Dedifferentiated amniotic fluid mesenchymal stem cell (primary cell): ENCODE measurements around the gene TADA3.
A peak's percentile ranks its signal among the peaks of the same experiment; 100 is the strongest.

Source experiments
- DNase-seq: peaks from one replicate; pipeline ENCODE4 v3.0.0-alpha.2; 2016; ENCODE audit errors: extremely low spot score

Gene TADA3

DNA sequence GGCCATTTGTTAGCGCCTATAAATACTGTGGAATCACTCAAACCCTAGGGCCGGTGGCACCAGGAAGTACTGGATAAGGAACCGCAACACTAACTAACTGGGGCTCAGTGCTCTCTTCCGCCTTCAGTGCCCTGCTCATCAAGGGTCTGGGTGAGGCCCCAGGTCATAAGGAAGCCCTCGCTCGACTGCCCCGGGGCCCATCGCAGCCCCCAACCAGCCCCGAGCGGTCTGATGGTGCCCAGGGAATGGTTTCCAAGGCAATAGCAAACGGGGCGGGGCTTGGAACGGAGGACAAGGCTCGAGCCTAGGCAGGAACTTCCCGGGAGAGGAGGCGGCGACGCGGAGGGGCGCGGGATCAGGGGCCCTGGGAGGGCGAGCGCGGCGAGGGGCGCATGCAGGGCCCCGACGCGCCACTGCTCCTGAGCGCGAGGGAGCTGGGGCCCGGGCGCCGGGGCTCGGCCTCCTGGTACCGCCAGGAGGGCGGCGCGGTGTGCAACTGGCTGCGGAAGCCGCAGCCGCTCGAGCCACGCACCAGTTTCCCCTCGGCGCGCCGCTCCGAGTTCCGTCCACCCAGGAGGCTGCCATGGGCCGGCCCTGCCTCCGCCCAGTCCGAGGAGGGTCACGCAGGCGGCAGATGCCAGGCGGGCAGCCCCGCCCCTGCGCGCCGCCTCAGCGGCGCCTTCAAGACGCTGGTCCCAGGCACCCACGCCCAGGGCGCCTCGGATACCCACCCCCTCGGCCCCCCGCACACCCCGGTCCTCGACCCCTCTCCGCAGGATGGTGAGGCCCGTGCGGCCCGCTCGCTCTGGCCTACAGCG is 17.6 kb upstream of the TADA3 start, which contains the start of gene TTLL3:
Gene TTLL3, plus strand, starts transcription at position 648 of the 818 bp plus-strand sequence. CDS start 400 bp downstream, outside the sequence.
- peak; percentile 41 for DNase-seq

DNA sequence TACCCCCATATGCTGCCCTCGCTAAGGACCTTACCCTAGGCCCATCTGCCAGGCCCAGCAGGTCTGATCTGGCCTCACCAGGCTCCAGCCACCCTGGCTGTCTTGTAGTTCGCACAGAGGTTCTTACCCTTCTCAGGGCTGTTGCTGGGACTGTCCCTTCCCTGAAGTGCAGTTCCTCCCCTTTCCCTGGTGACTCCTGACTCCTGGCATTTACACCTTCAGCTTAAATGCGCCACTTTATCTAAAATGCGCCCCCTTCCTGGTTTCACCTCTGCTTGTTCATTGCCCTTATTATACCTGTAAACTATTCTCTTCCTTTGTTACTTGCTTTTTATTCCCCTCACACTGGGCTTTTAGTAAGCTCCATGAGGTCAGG is 17.0 kb upstream of the TADA3 start:
- no peak for DNase-seq

DNA sequence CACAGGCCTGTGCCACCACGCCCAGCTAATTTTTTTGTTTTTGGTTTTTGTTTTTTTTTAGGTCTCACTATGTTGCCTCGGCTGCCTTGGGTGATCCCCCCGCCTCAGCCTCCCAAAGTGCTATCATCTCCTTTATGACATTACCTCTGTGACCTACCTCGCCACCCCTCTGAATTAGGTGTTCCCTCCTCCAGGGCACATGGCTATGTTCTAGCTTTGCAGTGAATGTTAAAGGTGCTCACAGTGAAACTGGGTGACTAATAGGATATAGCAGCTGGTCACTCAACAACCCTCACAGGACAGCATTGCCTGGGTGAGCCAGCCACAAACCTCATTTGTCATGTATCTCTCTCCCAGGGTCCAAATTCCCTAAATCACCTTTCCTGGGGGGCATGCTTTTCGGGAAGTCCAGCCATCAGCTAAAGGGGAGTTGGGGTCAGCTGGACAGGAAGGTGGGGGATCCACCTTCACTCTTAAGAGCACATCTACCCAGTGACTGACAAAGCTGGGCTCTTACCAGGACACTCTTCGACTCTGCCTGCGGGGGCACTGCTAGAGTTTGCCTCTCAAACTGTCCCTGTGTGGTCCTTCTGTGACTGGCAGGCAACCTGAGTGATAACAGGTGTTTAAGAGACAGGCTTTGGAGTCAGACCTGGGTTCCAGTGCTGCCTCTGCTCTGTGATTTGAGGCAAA is 16.2 kb upstream of the TADA3 start:
- no peak for DNase-seq

DNA sequence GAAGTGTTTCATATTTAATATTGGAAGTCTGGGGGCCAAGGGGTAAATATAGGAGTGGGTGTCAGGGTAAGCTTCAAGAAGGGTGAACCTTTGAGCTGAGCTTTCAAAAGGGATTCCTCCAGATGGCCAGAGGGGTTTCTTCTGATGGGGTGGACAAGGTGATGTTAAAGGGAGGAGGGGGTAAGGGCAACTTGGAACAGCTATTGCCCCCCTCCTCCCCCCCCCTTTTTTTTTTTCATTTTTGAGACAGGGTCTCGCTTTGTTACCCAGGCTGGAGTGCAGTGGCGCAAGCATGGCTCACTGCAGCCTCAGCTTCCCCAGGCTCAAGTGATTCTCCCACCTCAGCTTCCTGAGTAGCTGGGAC is 15.7 kb upstream of the TADA3 start:
- DNase-seq = no peak

DNA sequence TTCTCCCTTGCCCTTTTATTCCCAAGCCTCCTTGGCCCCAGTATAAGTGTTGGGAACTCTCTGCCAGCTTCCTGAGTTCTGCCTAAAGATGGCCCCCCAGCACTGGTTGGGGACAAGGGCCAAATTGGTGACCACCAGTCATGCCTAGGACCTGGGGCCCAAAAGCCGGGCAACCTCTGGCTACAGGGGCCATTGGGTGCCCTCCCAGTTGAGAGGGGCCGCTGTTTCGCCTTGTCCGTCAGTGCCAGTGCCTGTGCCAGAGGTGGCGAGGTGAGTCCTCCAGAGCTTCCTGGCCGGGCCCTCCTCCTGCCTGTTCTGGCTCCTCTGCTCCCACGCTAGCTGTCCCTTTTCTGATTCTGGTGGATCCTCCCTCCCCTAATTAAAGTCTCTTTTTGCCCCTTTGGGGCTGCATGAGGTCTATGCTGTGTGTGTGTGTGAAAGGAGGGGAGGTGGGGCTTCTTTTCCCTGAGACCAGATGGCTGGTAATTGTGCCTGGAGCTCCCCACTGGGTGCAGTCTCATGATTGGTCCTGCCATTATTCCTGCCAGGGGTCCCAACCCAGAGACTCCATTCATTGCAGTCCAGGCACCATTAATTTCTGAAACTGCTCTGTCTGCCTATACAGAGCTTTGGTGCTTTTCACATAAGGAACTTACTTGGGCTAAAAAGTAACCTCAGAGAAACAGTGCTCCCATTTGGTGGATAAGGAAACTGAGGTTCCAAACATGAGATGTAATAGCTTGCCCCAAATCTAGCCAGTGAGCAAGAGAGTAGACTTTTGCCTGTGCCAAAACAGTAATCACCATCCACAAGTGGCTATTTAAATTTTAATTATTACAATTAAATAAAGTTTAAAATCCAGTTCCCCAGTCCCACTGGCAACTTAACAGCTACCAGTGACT is 14.7 kb upstream of the TADA3 start:
- DNase-seq = no peak

DNA sequence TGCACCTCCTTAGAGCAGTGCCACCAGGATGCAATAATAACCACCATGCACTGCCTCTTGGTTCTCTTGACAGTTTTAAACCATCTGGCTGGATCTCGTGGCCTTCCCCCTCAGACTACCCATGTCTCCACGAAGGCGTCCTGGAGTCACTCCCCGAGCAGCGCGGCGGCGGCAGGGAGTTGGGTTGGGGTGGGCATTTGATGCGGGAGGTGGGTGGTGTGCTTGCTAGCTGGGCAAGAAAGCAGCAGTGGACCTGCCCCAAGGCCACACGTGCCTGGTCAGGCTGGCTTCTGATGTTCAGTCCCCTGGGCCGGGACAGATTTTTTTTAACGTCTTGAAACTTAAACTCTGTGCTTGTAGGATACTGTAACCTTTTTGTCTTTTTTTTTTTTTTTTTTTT is 13.9 kb upstream of the TADA3 start:
- no peak for DNase-seq

DNA sequence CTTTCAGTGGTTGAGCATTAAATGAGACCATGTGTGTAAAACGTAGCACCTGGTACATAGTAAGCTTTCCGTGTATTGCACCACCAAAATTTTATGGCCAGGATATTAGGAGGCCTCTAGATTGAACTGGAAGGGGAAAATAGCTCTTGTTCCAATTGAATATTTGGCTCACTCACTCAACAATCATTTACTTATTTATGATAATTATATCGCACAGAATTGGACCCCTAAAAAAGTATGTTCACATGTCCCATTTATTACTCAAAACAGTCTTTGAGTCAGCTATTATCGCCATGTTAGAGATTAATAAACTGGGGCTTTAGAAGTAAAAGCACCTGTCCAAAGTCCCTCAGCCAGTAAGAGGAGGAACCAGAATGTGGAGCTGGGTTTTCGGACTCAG is 12.7 kb upstream of the TADA3 start:
- DNase-seq = no peak

DNA sequence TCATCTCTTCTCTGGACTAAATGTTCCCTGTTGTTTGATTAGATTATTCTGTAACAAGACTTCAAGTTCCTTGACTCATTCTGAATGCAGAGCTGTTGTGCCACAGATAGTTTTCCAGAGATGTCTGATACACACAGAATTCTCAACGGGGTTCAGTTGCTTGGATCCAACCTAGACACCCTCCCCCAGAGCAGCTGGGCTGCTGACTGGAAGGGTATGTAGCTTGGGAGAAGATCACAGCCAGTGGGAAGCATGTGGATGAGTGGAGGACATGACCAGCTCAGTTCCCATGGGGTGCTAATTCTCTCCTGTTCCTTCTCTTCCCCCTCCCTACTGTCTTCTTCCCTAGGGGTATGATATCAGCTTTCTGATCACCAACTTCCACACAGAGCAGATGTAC is 11.2 kb upstream of the TADA3 start:
- no peak for DNase-seq

DNA sequence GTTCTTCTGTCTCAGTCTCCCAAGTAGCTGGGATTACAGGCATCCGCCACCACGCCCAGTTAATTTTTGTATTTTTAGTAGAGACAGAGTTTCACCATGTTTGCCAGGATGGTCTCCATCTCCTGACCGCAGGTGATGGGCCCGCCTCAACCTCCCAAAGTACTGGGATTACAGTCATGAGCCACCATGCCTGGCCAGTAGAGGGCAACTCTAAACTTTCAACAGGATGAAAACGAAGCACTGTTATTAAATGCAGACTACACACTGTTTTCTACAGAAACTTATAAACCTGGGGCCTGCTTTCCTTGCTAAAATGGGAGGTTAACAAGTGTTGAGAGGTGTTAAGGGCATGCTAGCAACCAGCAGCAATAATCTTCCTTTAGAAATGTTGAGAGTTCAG is 8.3 kb upstream of the TADA3 start:
- DNase-seq = no peak

DNA sequence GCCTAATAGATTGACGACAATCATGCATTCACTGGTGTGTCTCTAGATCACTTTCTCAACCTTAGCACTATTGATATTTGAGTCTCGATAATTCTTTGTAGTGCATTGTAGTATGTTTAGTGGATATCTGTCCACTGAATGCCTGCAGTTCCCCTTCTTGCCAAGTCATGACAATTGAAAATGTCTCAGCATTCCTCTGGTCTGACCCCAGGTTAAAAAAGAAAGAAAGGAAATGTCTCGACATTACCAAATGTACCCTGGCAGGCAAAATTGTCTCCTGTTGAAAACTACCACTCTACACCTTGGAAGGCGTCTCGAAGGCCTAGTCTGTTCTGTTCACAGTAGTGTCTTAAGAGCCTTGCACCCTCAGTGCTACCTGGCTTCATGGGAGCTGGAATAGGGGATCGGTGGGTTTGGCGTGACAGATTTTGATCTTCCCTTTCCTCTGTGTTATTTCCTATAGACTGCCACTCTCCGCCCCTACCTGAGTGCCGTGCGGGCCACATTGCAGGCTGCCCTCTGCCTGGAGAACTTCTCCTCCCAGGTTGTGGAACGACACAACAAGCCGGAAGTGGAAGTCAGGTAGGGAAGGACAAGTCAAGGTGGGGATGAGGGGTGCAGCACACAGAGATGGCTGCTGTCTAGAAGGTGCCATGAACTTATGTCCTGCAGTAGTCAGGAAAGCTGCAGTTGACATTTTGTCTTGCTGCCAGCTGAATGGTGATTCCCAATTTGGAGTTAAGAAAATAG is 5.1 kb upstream of the TADA3 start:
- no peak for DNase-seq

DNA sequence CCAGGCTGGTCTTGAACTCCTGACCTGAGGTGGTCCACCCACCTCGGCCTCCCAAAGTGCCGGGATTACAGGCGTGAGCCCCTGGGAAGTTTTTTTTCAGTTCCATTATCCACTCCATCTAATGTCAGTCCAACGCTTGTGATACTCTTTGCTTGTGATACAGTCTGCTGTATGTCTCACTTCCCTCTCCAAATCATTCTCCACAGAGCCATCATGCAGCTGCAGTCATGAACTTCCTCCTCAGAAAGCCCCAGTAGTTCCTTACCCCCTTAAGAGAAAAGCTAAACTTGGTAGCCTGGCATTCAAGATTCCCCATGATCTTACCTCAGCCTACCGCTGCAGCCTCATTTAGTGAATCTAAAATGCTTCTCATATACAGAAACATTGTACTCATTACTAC is 2.9 kb upstream of the TADA3 start:
- DNase-seq = no peak

DNA sequence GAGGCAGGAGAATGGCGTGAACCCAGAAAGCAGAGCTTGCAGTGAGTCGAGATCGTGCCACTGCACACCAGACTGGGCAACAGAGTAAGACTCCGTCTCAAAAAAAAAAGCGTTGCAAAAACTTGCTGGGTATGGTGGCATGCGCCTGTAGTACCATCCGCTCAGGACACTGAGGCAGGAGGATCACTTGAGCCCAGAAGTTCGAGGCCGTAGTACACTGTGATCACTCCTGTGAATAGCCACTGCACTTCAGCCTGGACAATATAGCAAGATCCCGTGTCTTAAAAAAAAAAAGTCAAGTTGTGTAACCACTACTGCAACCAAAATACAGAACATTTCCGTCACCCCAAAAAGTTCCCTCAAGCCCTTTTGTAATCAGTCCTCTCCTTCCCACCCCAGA is 2.1 kb upstream of the TADA3 start:
- DNase-seq = no peak

DNA sequence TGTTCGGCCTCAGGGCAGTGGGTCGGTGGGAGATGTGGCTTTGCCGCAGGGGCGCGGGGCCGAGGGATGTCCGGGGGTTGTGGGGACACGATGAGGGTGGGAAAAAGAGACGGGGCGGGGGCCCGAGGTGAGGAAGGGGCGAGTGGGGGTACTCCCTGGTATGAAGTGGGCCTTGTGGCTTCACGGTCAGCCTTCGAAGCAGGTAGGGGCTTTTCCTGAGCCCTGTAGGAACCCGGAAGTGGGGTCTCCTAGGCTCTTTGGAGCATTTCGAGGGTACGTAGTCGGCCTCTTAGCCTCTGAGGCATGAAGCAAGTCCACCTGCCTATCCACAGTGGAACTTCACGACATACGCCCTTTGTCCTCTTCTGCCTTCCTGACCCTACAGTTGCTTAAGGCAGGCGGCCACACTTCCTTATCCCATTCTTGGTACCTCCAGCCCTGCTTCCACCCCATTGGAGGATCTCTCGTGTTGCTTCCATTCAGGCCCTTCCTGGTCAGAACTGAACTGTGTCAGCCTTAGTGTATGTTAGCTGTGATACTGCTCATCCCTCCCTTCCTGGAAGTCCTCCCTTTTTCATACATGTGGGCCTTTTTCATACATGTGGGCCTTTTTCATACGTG is 998 bp upstream of the TADA3 start:
- peak; percentile 40 for DNase-seq

DNA sequence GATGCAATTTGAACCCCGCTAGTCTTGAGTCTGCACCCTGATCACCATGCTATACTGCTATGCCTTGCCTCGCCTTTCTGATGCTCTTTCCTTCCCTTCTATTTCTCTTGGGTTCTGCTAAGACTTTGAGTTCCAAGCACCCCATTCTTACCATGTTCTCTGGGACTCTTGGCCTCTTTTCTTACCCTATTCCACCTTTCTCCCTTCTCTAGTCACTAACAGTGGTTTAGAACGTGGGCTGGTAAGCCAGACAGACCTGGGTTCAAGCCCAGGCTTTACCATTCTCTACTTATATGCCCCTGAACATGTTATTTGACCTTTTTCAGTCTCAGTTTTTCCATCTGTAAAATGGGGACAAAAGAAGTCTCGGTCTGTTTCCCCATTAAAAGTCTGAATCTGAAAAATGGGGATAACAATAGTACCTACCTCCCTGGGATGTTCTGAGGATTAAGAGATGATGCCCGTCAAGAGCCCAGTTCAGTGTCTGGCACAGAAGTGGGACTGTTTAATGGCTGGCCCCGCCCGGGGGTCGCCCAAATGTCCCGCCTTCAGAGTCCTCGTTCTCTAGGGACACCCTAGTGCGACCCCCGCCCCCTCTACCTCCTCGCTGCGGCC is 376 bp downstream of the TADA3 start:
- DNase-seq = no peak

DNA sequence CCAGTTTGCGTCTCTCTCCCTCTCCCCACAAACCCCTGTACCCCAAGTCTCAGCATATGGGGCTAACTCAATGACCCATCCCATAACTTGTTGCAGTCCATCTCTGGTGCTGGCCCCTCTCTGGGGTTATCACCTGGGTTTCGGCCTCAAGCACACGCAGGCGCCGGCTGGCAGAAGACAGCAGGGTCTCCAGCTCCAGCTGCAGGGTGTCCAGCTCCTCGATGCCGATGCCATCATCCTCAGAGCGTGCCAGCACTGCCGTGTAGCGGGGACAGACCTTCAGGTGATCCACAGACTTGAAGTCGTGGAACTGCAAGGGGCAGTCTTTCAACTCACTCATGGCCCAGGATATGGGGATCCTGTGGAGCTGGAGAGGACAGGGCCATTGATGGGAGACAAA is 1.1 kb downstream of the TADA3 start:
- DNase-seq = no peak

DNA sequence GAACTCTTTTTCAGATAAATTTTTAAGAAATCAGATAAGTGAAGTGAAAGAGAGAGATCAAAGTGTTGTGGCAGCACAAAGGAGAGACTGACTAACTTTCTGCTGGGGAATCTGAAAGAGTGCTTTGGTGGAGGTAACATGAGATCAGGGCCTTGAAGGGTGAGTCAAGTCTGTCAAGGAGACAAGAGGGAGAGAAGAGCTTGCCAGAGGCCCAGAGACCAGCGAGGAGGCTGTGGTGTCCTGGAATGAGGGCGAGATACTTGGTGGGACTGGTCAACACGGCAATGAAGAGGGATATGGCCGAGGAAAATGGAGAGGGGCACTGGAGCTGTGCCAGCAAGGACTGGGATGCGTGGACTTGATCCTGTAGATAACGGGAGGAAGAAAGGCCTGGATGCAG is 4.6 kb downstream of the TADA3 start:
- DNase-seq = no peak

DNA sequence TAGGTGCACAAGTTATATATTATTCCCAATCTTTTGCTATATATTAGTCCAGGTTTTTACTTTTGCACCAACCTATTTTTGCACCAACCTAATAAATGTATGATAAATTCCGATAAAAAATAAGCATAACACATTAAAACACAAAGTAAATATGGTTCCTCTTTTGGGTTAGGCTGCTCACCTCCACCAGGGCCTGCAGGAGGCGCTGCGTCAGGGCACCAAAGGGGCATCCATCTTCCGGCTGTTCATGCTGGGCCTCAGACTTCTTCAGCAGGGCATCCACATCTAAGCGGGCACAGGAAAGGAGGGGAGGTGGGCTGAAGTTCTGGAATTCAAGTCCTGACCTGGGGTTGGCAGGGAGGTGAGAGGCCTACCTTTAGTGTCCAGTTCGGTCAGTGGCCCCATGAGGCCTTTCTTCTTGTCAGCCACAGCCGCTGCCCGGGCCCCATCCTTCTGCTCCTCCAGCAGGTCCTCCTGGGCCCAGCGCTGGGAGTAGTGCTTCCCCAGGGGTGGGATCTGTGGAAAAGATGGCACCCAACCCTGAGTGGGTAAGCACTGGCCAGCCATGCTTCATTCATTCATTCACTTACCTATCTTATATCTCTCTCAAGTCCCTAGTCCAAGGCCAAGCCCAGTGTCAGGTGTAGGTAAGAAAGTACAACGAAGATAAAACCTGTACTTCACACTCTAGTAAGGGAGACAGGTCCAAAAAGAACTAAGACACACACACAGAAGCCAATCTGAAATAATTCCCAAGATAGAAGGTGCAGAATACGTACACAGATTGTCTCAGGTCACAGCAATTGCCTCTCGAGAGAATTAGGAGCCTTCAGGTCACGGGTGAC is 5.2 kb downstream of the TADA3 start:
- no peak for DNase-seq

DNA sequence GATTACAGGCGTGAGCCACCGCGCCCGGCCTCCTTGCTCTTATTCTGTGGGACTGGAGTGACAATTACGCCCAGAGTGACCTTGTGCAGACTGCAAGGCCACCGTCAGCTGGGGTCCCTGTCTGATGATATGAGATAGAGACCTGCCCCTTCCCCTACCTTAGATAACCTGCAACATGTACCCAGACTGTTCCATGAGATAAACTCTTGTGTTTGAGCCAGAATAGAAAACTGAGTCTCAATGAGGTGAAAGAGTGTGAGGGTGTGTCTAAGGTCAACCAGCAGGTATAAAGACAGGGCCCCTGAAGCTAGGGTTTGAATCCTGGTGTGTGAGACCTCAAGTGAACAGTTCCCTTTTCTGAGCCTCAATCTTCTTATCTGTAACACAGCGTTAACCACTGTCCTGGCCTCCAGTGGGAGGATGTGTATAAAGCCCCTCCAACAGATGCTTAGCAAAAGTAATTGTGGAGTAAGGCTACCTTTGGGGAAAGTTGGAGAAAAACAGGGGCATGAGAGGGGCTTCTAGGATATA is 6.0 kb downstream of the TADA3 start:
- DNase-seq = no peak

DNA sequence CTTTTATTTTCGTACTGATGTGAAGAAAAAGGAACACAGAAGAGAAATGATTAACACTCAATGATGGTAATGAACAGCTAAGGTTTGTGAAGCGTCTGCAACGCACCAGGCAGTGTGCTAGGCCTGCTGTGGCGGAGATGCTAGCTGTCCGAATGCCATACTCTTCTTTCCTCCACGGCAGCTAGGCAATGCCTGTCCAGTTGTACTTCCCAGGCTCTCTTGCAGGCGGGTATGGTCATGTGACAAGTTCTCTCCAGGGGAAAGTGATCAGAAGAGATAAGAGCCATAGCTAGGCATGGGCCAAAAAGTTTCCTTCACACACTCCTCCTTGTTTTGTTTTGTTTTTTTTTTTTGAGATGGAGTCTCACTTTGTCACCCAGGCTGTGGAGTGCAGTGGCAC is 6.7 kb downstream of the TADA3 start:
- DNase-seq = no peak

DNA sequence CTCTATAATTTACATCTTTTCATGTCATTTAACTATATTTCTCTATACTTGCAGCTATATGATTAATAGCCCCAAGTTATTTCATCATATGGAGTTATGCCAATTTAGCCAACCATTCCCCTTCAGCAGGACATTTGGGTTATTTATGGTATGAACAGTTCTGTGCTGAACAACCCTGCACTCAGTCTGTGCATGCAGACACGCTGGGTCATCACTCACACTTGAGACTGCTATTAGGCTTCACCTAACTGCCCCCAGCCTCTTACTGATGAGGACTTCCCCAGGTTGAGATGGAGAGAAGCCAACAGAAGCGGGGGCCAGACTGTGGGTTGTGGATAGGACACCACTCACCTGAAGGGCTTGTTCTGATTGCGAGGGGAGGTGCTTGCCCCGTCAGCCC is 7.3 kb downstream of the TADA3 start:
- no peak for DNase-seq
